Suprapubic skin (tissue), 4 donors: ENCODE results near the gene NAALADL2.

Experiments used
- EP300 ChIP-seq: sonication (generic); formaldehyde crosslinking; IDR thresholded peaks from one replicate; pipeline ENCODE4 v1.6.1; 2017; ENCODE audit warnings: antibody characterized with exemption
- POLR2A ChIP-seq, 2 donors: fragments of 450-650 bp; IDR thresholded peaks; one replicate each; pipeline ENCODE4 v1.6.1; 2017; ENCODE audit warnings: antibody characterized with exemption in 2 of 2, mild to moderate bottlenecking in 2 of 2, moderate library complexity in 2 of 2
- POLR2AphosphoS5 ChIP-seq, 3 donors: sonication (generic); formaldehyde crosslinking; IDR thresholded peaks; one replicate each; pipeline ENCODE4 v1.6.1; 2017; ENCODE audit warnings: antibody characterized with exemption in 3 of 3
- TF ChIP-seq, protein P1 (sequence below), 2 donors: fragments of 200-600 bp in 1 of 2; fragments of 450-650 bp in 1 of 2; sonication (generic) in 1 of 2; IDR thresholded peaks; one replicate each; pipeline ENCODE4 v1.5.1; 2016 to 2019; ENCODE audit warnings: antibody characterized with exemption in 2 of 2, mild to moderate bottlenecking in 1 of 2, moderate library complexity in 1 of 2

DNA sequence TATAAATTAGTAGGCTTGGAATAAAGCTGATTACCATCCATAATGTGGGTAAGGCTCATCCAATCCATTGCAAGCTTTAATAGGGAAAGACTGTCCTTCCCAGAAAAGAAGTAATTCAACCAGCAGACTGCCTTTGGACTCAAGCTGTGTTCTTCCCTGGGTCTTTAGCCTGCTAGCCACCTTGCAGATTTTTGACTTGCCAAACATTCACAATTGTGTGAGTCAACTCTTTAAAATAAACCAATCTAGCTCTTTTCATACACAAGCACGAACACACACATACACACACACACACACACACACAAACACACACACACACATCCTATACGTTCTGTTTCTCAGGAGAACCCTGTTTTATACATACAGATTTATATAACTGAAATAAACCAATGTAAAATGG, 248.1 kb downstream of the NAALADL2 start:
- TF ChIP-seq POLR2A (IDR thresholded peaks at IDR 0.05) = no peak
- TF ChIP-seq EP300 = no peak
- TF ChIP-seq, protein P1, sequence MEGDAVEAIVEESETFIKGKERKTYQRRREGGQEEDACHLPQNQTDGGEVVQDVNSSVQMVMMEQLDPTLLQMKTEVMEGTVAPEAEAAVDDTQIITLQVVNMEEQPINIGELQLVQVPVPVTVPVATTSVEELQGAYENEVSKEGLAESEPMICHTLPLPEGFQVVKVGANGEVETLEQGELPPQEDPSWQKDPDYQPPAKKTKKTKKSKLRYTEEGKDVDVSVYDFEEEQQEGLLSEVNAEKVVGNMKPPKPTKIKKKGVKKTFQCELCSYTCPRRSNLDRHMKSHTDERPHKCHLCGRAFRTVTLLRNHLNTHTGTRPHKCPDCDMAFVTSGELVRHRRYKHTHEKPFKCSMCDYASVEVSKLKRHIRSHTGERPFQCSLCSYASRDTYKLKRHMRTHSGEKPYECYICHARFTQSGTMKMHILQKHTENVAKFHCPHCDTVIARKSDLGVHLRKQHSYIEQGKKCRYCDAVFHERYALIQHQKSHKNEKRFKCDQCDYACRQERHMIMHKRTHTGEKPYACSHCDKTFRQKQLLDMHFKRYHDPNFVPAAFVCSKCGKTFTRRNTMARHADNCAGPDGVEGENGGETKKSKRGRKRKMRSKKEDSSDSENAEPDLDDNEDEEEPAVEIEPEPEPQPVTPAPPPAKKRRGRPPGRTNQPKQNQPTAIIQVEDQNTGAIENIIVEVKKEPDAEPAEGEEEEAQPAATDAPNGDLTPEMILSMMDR (IDR thresholded peaks at IDR 0.05) = no peak
- no peak for TF ChIP-seq POLR2AphosphoS5 (IDR thresholded peaks at IDR 0.05)
